Activated T-cell treated with anti-CD3 and anti-CD28 coated beads for 1 hour (primary cell): ENCODE results near the gene MST1.

Source experiments
- DNase-seq: peaks from one replicate; pipeline ENCODE4 v3.0.0-alpha.2; 2020; ENCODE audit warnings: low read depth

The MST1 gene

GRCh38 chr3:49655731-49656285 is 33.5 kb downstream of the MST1 start:
- DNase-seq, result no peak

GRCh38 chr3:49654955-49655556 is 34.2 kb downstream of the MST1 start:
- no peak for DNase-seq

- DNase-seq, result no peak
Measured at GRCh38 chr3:49654176-49654825, 35.0 kb downstream of the MST1 start.

GRCh38 chr3:49653621-49654020 is 35.7 kb downstream of the MST1 start:
- DNase-seq, result no peak

- DNase-seq, result no peak
Measured at GRCh38 chr3:49652903-49653415, 36.3 kb downstream of the MST1 start.

- no peak for DNase-seq
Measured at GRCh38 chr3:49652218-49652902, 36.9 kb downstream of the MST1 start.

- DNase-seq, result no peak
Measured at GRCh38 chr3:49650637-49651036, 38.6 kb downstream of the MST1 start.

- DNase-seq, result no peak
Measured at GRCh38 chr3:49650177-49650576, 39.1 kb downstream of the MST1 start.

- DNase-seq, result no peak
Measured at GRCh38 chr3:49649576-49649975, 39.7 kb downstream of the MST1 start.

- DNase-seq, result no peak
Measured at GRCh38 chr3:49648354-49649019, 40.8 kb downstream of the MST1 start.

- DNase-seq, result no peak
Measured at GRCh38 chr3:49647741-49648140, 41.5 kb downstream of the MST1 start.

- no peak for DNase-seq
Measured at GRCh38 chr3:49646236-49646635, 43.0 kb downstream of the MST1 start.

- no peak for DNase-seq
Measured at GRCh38 chr3:49644684-49645083, 44.6 kb downstream of the MST1 start.

- no peak for DNase-seq
Measured at GRCh38 chr3:49642708-49643145, 46.5 kb downstream of the MST1 start.

- DNase-seq, result no peak
Measured at GRCh38 chr3:49641921-49642707, 47.2 kb downstream of the MST1 start.

GRCh38 chr3:49641292-49641691 is 48.0 kb downstream of the MST1 start:
- DNase-seq, result no peak

- DNase-seq, result no peak
Measured at GRCh38 chr3:49639551-49639950, 49.7 kb downstream of the MST1 start.

GRCh38 chr3:49638445-49638844 is 50.8 kb downstream of the MST1 start:
- no peak for DNase-seq

GRCh38 chr3:49636883-49637609 is 52.2 kb downstream of the MST1 start:
- DNase-seq, result no peak

- DNase-seq, result no peak
Measured at GRCh38 chr3:49634736-49635135, 54.5 kb downstream of the MST1 start.
